Measurements from ENCODE around the gene PCSK2.

DNA sequence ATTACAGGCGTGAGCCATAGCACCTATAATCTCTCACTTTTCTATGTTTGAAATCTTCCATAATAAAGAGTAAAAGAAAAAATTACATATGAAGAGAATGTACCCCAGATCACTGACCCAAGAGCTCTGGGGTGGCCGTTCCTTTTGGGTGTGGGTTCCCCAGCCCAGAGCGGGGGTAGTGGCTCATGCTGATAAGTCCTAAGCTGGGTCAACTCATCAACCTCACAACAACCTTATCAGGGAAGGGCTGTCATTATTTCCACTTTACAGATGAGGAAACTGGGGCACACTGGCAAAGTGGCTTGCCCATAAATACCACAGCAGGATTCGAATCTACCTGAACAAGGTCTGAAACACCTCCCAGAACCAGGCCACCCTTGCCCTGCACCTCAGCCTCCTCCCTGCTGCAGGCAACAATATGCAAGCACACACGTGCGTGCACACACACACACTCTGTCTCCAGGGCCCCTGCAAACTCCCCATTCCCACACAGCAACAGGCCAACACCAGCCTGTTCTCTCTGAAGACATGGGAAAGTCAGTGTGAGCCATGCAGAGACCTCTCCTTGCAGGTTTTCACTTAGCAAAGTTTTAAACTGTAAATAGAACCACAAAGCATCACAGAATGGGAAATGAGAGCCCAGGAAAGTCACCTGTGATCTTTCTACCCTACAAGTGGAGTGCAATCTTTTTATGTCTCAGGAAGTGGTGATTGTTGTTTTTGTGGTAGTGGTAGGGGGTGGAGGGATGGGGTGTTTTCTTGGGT, 276.6 kb downstream of the PCSK2 start:
- no peak for TF ChIP-seq POLR2A (IDR thresholded peaks at IDR 0.05; ENCODE audit: low read length)
- TF ChIP-seq GATA1 (IDR thresholded peaks at IDR 0.05; ENCODE audit: low read depth, low read length), result no peak

Data from erythroblast (primary cell).